Stimulated activated CD8-positive, alpha-beta memory T cell treated with anti-CD3 and anti-CD28 coated beads, Interleukin-4, amount 100 ng/mL, for 1 hour (primary cell): ENCODE results near the gene LHPP.

Experiments
- DNase-seq, 2 donors: peaks; one replicate each; pipeline ENCODE4 v3.0.0-alpha.2; 2020; ENCODE audit warnings: low read depth in 2 of 2, low spot score in 1 of 2

LHPP gene

GRCh38 chr10:124552691-124553276 is 91.2 kb downstream of the LHPP start:
- DNase-seq, result no peak

DNA sequence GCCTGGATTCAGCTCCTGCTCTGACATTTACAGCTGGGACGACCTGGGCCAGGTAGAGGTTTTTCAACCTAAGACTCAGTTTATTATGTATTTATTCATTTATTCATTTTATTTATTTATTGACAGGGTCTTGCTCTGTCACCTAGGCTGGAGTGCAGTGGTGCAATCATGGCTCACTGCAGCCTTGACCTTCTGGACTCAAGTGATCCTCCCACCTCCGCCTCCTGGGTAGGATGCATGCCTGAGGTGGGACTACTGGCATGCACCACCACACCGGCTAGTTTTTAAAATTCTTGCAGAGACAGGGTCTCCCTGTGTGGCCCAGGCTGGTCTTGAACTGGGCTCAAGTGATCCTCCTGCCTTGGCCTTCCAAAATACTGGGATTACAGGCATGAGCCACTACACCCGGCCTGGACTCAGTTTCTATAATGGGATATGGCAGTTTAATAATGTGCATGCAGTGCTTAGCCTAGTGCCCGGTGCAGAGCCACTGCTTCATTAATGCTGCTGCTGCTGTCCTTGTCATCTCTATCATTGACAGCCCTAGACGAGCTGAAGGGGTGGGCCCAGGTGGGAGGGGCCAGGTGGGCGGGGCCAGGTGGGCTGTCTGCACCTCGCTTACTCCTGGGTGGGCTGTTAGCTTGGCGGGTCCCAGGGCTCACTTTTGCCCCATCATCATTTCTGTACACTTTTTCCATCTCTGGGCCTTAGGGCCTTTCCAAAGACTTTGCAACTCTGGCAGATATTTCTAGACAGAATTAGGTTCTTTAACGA is 92.6 kb downstream of the LHPP start:
- DNase-seq, result no peak

GRCh38 chr10:124557167-124557566 is 95.5 kb downstream of the LHPP start:
- no peak for DNase-seq

- DNase-seq, result no peak
Measured at GRCh38 chr10:124557648-124558338, 96.2 kb downstream of the LHPP start.

- DNase-seq, result no peak
Measured at GRCh38 chr10:124558339-124559321, 97.0 kb downstream of the LHPP start.

DNA sequence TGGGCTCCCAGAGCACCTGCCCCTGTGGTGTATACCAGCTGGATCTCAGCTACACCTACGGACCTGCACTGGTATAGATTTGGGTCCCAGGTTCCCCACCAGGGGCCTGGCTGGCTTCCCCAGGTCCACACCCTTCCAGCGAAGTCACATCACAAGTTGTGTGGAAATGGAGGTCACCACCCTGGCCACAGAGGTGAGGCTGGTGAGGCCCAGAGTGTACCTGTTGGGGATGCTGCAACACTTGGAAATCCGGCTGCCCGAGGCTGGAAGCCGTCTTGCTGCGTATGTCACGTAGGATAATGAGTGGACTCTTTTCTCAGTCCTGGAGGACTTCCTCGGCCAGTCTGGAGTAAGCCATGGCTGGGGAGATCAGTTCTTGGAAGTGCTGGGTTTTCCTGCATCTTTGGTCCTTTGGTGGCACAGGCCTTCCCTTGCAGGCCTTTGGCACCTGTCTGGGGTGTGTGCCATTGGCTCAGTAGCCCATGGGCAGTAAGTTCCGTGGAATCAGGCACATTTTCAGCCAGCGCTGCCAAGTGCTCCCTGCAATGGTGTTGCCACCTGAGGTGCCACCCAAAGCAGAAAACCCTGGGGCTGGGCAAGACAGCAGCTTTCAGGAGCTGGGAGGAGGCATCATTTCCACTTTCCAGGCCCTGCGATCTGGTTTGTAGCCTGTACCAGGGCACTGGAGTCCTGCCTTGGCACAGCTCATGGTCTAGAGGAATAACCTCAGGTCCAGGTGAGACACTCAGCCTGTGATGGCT is 97.9 kb downstream of the LHPP start:
- DNase-seq, result no peak

- no peak for DNase-seq
Measured at GRCh38 chr10:124560377-124561105, 98.9 kb downstream of the LHPP start.

GRCh38 chr10:124561206-124561605 is 99.6 kb downstream of the LHPP start:
- DNase-seq, result no peak

DNA sequence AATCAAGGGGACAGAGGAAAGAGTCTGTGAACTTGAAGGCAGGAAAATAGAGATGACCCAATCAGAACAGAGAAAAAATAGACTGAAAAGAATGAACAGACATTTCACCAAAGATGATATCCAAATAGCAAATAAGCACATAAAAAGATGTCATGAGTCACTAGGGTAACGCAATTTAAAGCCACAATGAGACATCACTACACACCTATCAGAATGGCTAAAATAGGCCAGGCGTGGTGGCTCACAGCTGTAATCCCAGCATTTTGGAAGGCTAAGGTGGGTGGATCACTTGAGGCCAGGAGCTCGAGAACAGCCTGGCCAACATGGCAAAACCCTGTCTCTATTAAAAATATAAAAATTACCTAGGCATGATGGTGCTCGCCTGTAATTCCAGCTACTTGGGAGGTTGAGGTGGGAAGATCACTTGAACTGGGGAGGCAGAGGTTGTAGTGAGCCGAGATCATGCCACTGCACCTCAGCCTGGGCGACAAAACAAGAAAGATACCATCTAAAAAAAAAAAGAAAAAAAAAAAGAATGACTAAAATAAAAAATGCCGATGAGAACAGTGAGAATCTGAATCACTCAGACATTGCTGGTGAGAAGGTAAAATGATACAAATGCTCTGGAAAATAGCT is 100.9 kb downstream of the LHPP start:
- no peak for DNase-seq

DNA sequence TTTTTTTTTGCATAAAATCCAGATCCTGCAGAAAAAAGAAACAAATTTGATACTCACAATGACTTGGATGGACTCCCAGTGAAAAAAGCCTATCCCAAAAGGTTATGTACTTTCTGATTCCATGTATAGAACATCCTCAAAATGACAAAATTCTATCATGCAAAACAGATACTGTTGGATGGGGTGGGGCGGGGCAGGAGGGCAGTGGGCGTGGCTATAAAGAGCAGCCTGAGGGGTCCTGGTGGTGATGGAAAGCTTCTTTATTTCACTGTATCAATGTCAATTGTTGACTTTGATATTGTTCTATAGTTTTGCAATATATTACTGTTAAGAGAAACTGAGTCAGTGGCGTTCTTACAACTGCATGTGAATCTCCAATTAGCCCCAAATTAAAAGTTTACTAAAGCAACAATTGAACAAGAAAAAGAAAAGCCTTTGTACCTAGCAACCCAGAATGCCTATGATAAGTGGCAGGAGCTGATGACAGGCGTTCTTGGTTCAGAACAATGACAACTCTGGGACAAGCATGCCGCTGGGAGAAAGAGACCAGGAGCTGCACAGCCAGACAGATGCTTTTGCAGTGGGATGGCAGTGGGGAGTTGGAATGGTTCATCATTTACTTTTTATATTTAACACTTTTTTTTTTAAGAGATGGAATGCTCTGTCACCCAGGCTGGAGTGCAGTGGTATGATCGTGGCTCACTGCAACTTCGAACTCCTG is 101.9 kb downstream of the LHPP start:
- no peak for DNase-seq

DNA sequence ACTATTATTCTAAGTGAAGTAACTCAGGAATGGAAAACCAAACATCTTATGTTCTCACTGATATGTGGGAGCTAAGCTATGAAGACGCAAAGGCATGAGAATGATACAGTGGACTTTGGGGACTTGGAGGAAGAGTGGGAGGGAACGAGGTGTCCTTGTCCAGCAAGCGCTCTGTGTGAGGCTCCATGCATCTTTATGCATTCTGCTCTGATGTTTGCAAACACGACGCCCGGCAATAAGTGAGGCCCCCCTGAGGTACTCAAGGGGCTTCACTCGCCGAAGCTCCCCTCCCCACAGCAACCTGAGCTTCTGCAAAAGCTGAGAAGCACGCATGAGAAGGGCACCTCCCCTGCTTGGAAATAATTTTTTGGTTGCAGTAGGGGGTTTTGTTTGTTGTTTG is 103.3 kb downstream of the LHPP start:
- DNase-seq, result no peak

GRCh38 chr10:124565565-124566221 is 104.1 kb downstream of the LHPP start:
- DNase-seq, result no peak

- DNase-seq, result no peak
Measured at GRCh38 chr10:124566222-124566888, 104.7 kb downstream of the LHPP start.

DNA sequence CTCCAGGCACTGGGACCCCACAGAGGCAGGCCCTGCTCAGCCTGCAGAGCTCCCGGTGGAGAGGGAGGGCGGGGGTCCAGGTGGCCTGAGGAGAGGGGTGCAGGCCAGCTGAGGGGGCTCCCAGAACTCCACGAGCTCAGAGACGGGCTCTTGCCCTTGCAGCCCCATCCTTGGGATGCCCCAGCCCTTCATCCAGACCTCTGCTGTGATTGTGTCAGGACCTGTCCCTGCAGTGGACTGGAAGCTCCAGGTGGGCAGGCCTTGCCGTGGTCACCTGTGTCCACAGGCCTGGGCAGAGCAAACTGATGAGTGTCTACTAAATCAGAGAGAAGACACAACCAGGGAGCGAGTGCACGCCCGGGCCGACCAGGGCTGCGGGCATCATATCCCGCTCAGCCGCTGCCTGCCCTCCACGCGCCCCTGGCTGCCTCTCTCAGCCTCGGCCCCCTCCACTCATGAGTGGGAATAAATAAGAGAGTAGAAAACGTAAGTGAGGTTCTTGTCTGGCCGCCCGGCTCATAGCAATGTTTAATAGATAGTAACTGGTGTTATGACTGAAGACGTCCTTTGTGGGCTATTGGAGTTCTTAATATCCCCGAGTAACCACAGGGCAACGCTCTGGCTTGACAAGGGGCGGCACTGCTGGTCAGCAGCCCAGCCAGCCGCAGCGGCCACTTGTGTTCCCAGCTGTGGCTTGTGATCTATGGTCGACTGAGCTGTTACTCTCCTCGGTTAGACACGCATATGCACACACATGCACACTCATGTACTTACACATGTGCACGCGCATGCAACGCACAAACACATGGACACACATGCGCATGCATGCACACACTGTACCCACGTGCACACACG is 105.6 kb downstream of the LHPP start:
- no peak for DNase-seq

GRCh38 chr10:124568339-124568738 is 106.7 kb downstream of the LHPP start:
- DNase-seq, result no peak

GRCh38 chr10:124568848-124569622 is 107.4 kb downstream of the LHPP start:
- DNase-seq, result no peak
